GM19324 (cell line): Measurements from ENCODE around the gene PDE7B.
"Not testable (repeated sequence)": the region's sequence is repeated elsewhere in the genome, so short reads cannot be mapped to it uniquely, and the experiment has no call there.

Source experiments
- ATAC-seq: cut with Tn5 transposase; IDR thresholded peaks from one replicate; pipeline ENCODE4 v1.9.1; 2021; ENCODE audit warnings: mild to moderate bottlenecking, moderate library complexity; ENCODE audit not compliant: unreplicated experiment, low FRiP score

PDE7B gene

GRCh38 chr6:135842618-135843392 lies 8.7 kb upstream of the PDE7B start:
- ATAC-seq, result no peak

- no peak for ATAC-seq
These were observed 619 bp upstream of the PDE7B start for GRCh38 chr6:135850882-135851281.

GRCh38 chr6:135852746-135853145 lies 1.2 kb downstream of the PDE7B start:
- ATAC-seq, result no peak

- ATAC-seq, result no peak
These were observed 1.7 kb downstream of the PDE7B start for GRCh38 chr6:135853227-135853626.

GRCh38 chr6:135853986-135854385 lies 2.5 kb downstream of the PDE7B start:
- no peak for ATAC-seq

GRCh38 chr6:135854799-135855198 lies 3.3 kb downstream of the PDE7B start:
- no peak for ATAC-seq

GRCh38 chr6:135858931-135859330 lies 7.4 kb downstream of the PDE7B start:
- no peak for ATAC-seq

GRCh38 chr6:135860361-135860760 lies 8.9 kb downstream of the PDE7B start:
- ATAC-seq, result no peak

- ATAC-seq, result no peak
These were observed 9.7 kb downstream of the PDE7B start for GRCh38 chr6:135861189-135861588.

- ATAC-seq, result not testable (repeated sequence)
These were observed 13.4 kb downstream of the PDE7B start for GRCh38 chr6:135864929-135865328.

- ATAC-seq, result no peak
These were observed 15.1 kb downstream of the PDE7B start for GRCh38 chr6:135866445-135867123.

- ATAC-seq, result no peak
These were observed 15.8 kb downstream of the PDE7B start for GRCh38 chr6:135867332-135867731.

- ATAC-seq, result no peak
These were observed 18.4 kb downstream of the PDE7B start for GRCh38 chr6:135869857-135870256.

- no peak for ATAC-seq
These were observed 19.2 kb downstream of the PDE7B start for GRCh38 chr6:135870722-135871121.

GRCh38 chr6:135871296-135871695 lies 19.8 kb downstream of the PDE7B start:
- no peak for ATAC-seq

GRCh38 chr6:135871878-135872277 lies 20.4 kb downstream of the PDE7B start:
- no peak for ATAC-seq

GRCh38 chr6:135875446-135875845 lies 23.9 kb downstream of the PDE7B start:
- ATAC-seq, result no peak

- no peak for ATAC-seq
These were observed 24.6 kb downstream of the PDE7B start for GRCh38 chr6:135876058-135876457.

- no peak for ATAC-seq
These were observed 26.2 kb downstream of the PDE7B start for GRCh38 chr6:135877666-135878065.

GRCh38 chr6:135880066-135880972 lies 28.8 kb downstream of the PDE7B start:
- ATAC-seq, result peak; percentile 81

- ATAC-seq, result no peak
These were observed 31.5 kb downstream of the PDE7B start for GRCh38 chr6:135883045-135883444.
